Duodenal mucosa (tissue), 2 donors: ENCODE results near the gene OBP2B.
A peak's percentile ranks its signal among the peaks of the same experiment; 100 is the strongest.

Source experiments
- H3K27ac ChIP-seq: one replicate; pipeline ENCODE4 v1.7.0; 2013; ENCODE audit warnings: low read depth, low read length
- H3K27me3 ChIP-seq, 2 donors: one replicate each; pipeline ENCODE4 v1.7.0; 2013; ENCODE audit warnings: low read length in 2 of 2, control low read depth in 1 of 2; ENCODE audit not compliant: insufficient read depth in 2 of 2, control insufficient read depth in 1 of 2
- H3K36me3 ChIP-seq, 2 donors: one replicate each; pipeline ENCODE4 v1.7.0; 2013; ENCODE audit warnings: low read length in 2 of 2, control low read depth in 1 of 2; ENCODE audit not compliant: insufficient read depth in 2 of 2, control insufficient read depth in 1 of 2
- H3K4me1 ChIP-seq, 2 donors: one replicate each; pipeline ENCODE4 v1.7.0; 2013; ENCODE audit warnings: low read length in 2 of 2, control low read depth in 1 of 2; ENCODE audit not compliant: insufficient read depth in 2 of 2, control insufficient read depth in 1 of 2
- H3K4me3 ChIP-seq, 2 donors: one replicate each; pipeline ENCODE4 v1.7.0; 2013; ENCODE audit warnings: low read length in 2 of 2, low read depth in 1 of 2
- H3K9ac ChIP-seq, 2 donors: one replicate each; pipeline ENCODE4 v1.7.0; 2013; ENCODE audit warnings: low read length in 2 of 2, low read depth in 1 of 2
- H3K9me3 ChIP-seq, 2 donors: one replicate each; pipeline ENCODE4 v1.7.0; 2013; ENCODE audit warnings: low read length in 2 of 2, control low read depth in 1 of 2; ENCODE audit not compliant: control insufficient read depth in 1 of 2

The OBP2B gene

DNA sequence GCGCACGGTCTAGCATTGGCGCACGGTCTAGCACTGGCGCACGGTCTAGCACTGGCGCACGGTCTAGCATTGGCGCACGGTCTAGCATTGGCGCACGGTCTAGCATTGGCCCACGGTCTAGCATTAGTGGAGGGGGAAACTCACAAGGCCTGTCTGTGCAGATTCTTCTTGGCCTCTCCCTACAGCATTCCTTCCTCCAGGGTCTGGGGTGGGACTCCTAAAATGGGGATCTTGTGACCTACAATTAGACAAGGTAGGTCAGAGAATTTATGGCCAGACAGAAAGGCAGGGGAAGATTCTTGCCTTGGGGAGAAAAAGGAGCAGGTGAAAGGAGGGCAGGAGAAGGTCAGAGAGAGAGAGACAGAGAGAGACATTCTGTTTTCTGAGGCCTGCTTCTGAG is 39.9 kb downstream of the OBP2B start:
- Histone ChIP-seq H3K9me3 (no peaks in the 10 kb centered on the region), H3K27me3 (no peaks in the 10 kb centered on the region), H3K4me3 (no peak overlapping the region), H3K4me1 (peaks cover 5% of the 10 kb centered on the region in 2 donors), H3K27ac (no peak overlapping the region), H3K9ac (no peak overlapping the region), H3K36me3 (no peaks in the 10 kb centered on the region)

DNA sequence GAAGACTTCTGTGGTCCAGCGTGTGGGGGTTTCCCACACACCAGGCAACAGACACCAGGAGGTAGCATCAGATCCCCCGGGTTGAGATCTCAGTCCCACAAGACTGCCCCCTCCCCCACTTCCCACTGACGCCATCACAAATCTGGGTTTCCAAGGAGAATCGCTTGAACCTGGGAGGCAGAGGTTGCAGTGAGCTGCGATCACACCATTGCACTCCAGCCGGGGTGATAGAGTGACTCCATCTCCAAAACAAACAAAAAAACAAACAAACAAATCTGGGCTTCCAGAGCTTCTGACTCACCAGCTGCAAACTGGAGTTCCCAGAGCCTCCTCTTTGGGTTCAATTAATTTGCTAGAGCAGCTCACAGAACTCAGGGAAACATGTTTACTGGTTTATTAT is 40.6 kb downstream of the OBP2B start:
- Histone ChIP-seq H3K36me3 (no peaks in the 10 kb centered on the region), H3K4me3 (no peak overlapping the region), H3K4me1 (peaks cover 6 to 7% of the 10 kb centered on the region in 2 donors), H3K27ac (no peak overlapping the region), H3K9ac (no peak overlapping the region), H3K9me3 (no peaks in the 10 kb centered on the region), H3K27me3 (no peaks in the 10 kb centered on the region)

DNA sequence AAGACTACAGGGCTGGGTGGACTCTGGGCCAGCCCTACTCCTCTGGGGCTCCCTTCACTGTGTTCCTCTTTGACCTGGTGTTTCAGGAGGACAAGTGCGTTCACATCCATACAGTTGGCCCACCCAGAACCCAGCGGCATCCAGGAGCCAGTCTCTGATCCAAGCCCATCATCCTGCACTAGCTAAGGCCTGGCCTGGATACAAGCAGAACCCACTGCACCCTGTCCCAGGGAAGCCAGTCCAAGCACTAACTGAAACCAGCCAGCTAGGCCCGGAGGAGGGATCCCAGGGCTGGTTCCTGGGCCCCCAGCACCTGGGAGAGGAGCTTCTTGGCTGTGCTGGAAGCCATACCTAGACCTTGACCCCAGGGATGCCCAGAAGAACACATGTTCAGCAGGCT is 41.3 kb downstream of the OBP2B start:
- Histone ChIP-seq H3K9me3 (no peaks in the 10 kb centered on the region), H3K4me3 (no peak overlapping the region), H3K27ac (no peak overlapping the region), H3K36me3 (no peaks in the 10 kb centered on the region), H3K9ac (no peak overlapping the region), H3K4me1 (peaks cover 6 to 14% of the 10 kb centered on the region in 2 donors), H3K27me3 (no peaks in the 10 kb centered on the region)

DNA sequence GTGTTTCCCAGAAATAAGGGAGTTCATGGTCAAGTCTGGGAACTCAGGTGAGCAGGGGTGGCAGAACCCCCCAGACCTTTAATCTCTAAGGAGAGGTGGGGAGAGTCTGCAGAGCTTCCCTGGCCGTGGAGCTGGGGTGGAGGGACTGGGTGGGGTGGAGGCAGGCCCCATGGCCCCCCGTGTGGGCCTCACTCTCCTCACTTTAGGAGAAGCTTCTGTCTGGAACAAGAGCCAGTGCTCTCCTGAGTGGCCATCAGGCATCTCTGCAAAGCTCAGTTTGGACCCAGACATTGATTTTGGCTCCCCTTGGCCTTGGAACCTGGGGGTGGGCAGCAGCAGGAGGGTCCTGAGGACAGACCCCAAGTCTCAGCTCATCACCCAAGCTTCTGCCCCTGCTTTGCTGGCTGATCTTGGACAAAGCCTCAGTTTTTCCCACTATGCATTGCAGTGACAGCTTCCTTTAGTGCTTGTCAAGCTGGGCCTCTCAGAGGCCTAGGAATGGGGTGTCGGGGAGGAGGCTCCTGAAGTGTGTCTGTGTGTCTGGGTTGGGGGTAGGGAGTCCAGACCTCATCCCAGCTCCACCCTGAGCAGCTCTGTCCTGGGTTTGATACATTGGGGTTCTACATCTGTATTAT is 41.8 kb downstream of the OBP2B start:
- H3K27me3 ChIP-seq = no peaks in the 10 kb centered on the region
- H3K4me3 ChIP-seq = no peak overlapping the region
- peaks cover 6 to 15% of the 10 kb centered on the region in 2 donors for H3K4me1 ChIP-seq
- no peak overlapping the region for H3K9ac ChIP-seq
- H3K9me3 ChIP-seq = no peaks in the 10 kb centered on the region
- H3K27ac ChIP-seq = no peak overlapping the region
- no peaks in the 10 kb centered on the region for H3K36me3 ChIP-seq

DNA sequence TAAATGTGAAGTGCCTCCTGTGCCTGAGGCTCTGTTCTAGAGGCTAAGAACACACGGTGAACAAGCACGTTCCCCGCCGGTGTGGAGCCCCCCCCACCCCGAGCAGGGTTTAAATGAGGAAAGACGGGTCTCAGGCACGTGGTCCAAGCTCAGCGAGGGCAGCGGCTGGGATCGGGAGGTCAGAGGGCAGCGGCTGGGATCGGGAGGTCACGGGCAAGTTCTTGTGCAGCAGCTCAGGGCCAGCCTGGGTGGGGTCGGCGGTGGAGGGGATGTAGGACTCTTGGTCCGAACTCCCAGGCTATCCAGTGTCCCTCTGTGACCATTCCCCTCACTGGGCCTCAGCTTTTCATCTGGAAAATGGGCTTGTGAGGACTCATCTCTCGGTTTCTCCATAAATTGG is 42.7 kb downstream of the OBP2B start:
- Histone ChIP-seq H3K27ac (no peak overlapping the region), H3K27me3 (no peaks in the 10 kb centered on the region), H3K4me3 (no peak overlapping the region), H3K36me3 (no peaks in the 10 kb centered on the region), H3K9ac (no peak overlapping the region), H3K4me1 (peaks cover 6 to 15% of the 10 kb centered on the region in 2 donors), H3K9me3 (no peaks in the 10 kb centered on the region)

DNA sequence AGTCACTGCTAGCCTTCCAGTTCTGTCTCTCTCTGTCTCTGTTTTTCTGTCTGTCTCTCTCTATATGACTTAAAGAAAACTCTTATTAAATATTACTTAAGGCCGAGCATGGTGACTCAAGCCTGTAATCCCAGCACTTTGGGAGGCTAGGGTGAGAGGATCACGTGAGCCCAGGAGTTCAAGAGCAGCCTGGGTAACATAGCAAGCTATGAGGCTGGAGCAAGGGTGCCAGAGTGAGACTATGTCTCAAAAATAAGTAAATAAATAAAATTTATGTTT is 43.7 kb downstream of the OBP2B start:
- Histone ChIP-seq H3K4me1 (peaks cover 10 to 15% of the 10 kb centered on the region in 2 donors), H3K27ac (no peak overlapping the region), H3K4me3 (no peak overlapping the region), H3K9me3 (no peaks in the 10 kb centered on the region), H3K9ac (no peak overlapping the region), H3K27me3 (no peaks in the 10 kb centered on the region), H3K36me3 (no peaks in the 10 kb centered on the region)

DNA sequence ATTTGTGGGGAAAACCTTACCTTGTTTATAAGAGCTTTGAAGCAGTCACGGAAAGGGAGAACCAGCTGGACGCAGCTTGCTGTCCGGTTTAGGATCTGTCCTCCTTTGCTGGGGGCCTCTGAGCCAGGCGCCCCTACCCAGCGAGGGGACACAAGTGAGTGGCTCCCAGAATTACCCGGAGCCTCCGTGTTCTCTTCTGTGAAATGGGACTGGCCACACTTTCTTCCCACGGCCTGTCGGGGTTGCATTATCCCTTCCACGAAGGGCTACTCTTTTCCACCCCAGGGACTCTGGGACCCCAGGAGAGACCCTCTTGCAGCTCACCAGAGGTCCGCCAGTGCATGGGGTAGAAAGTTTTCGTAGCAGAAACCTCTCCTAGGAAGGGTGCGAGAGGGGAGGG is 44.9 kb downstream of the OBP2B start:
- H3K27ac ChIP-seq = no peak overlapping the region
- H3K4me3 ChIP-seq = peak overlapping the region; percentile 63 to 73

DNA sequence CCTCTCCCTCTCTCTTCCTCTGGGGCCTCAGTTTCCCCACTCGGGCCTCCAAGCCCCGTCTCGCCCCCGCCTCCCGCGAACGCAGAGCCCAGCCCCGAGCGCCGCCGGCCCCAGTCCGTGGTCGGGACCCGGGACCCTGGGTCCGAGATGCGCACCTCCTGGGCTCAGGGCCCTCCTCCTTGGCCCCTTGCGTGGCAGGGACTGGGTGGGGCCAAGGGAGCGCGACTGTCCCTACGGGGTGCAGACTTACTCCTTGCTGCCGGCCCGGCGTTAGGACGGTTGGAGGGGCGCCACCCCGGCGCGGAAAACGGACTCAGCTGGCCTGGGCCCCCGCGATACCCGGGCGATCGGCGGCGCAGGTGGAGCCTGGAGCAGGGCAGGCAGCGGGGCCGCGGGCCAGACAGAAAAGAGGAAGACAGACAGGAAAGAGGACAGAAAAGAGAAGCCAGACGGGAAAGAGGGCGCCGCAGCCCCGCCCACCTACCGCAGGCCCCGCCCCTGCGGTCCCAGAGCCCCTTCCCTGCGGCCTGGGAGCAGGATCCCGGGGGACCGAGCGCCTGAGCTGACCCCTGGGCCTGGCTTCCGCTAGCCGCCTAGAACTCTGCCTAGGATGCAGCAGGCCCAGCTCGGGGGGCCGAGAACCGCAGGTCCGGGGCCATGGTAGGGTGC is 45.4 kb downstream of the OBP2B start, which contains the start of gene GBGT1:
GBGT1 (minus strand) TSS at position 411 of the 669 bp plus-strand sequence. CDS start 1,502 bp downstream, outside the sequence.
- Histone ChIP-seq H3K4me1 (peaks cover 10 to 15% of the 10 kb centered on the region in 2 donors), H3K9ac (peak within 1 kb of the TSS; percentile 56 to 85), H3K27me3 (no peaks in the 10 kb centered on the region), H3K9me3 (no peaks in the 10 kb centered on the region), H3K36me3 (no peaks in the 10 kb centered on the region), H3K4me3 (peak within 1 kb of the TSS; percentile 63 to 73), H3K27ac (no peak within 1 kb of the TSS)

More for the DNA sequence above, 44.9 kb downstream of the OBP2B start:
- Histone ChIP-seq H3K4me1 (peaks cover 10 to 15% of the 10 kb centered on the region in 2 donors), H3K27me3 (no peaks in the 10 kb centered on the region), H3K9ac (peak overlapping the region; percentile 56 to 85), H3K9me3 (no peaks in the 10 kb centered on the region), H3K36me3 (no peaks in the 10 kb centered on the region)

DNA sequence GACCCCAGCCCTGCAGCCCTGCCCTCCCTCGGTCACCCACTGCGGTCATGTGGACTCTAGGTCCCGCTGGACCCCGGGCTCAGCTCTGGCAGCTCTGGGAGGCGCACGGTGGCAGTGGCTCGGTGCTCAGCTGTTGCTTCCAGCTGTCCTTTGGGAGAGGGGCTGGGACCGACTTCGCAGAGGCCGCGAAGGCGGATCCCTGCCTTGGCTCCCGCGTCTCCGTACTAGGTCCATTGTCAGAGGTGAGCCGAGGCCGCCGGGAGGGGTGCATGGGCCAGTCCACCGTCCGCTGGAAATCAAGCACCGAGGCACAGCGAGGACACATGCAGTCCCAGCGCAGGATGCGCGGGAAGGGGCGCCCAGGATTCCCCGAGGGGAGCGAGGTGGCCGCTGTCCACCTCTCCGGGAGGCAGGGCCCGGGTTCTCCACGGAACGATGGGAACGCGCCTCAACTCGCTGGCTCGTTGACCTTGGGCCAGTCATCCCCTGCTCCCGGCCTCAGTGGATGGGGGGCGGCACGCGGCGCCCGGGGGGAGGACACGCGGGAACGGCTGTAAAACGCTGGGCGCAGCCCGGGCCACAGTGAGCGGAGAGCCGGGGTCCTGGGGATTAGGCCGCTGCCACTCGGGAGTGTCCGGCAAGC is 46.1 kb downstream of the OBP2B start:
- Histone ChIP-seq H3K9ac (peak overlapping the region; percentile 56 to 85), H3K4me3 (peak overlapping the region; percentile 63 to 73), H3K27ac (no peak overlapping the region)

DNA sequence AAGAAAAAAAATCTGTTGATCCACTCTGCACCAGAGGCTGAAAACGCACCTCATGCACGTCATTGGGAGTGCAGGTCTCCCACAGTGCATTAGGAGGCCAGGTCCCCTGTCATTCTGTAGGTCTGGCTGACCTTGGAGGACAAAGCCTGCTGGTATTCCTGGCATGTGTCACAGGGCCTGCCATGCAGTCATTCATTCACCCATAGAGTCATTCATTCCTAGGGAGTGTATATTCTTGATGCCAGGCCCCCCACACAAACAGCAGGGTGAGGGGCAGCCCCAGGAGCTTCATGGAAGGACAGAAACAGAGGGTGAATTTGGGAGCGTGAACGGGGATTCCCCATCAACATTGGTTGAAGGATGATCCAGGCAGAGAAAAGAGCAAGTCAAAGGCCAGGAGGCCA is 47.5 kb downstream of the OBP2B start:
- Histone ChIP-seq H3K9ac (peak overlapping the region in 1 of 2 donors; percentile 14), H3K4me1 (peaks cover 10 to 15% of the 10 kb centered on the region in 2 donors), H3K36me3 (no peaks in the 10 kb centered on the region), H3K4me3 (no peak overlapping the region), H3K27ac (no peak overlapping the region), H3K9me3 (no peaks in the 10 kb centered on the region), H3K27me3 (no peaks in the 10 kb centered on the region)

More for the DNA sequence above, 46.1 kb downstream of the OBP2B start:
- Histone ChIP-seq H3K9me3 (no peaks in the 10 kb centered on the region), H3K36me3 (no peaks in the 10 kb centered on the region), H3K4me1 (peaks cover 10 to 15% of the 10 kb centered on the region in 2 donors), H3K27me3 (no peaks in the 10 kb centered on the region)
